Smooth muscle cell (in vitro differentiated cells): ENCODE results near the gene CCDC30. TPM values are rescaled to one million over a fixed set of nuclear protein-coding genes. Genes with fewer than 3 reads are reported as not detected.
A peak's percentile ranks its signal among the peaks of the same experiment; 100 is the strongest.

Experiments used
- DNase-seq: peaks from one replicate; lab custom pipeline; 2025; ENCODE audit not compliant: unreplicated experiment; lab: John Stamatoyannopoulos, UW
- H2AFZ ChIP-seq: fragments of 200-600 bp; sonication (generic); 2 replicates; pipeline ENCODE4 v1.6.0; 2016; ENCODE audit warnings: antibody characterized with exemption, low read depth, mild to moderate bottlenecking
- H3F3A ChIP-seq: fragments of 200-600 bp; sonication (generic); 2 replicates; pipeline ENCODE4 v1.6.0; 2017; ENCODE audit warnings: antibody characterized with exemption, low read depth
- H3K27ac ChIP-seq: fragments of 200-600 bp; sonication (generic); 2 replicates; pipeline ENCODE4 v1.5.1; 2016; ENCODE audit warnings: low read depth, mild to moderate bottlenecking
- H3K27me3 ChIP-seq: fragments of 200-600 bp; sonication (generic); 2 replicates; pipeline ENCODE4 v1.6.1; 2016; ENCODE audit warnings: low read depth, mild to moderate bottlenecking
- H3K36me3 ChIP-seq: fragments of 200-600 bp; sonication (generic); 2 replicates; pipeline ENCODE4 v1.5.1; 2016; ENCODE audit warnings: low read depth
- H3K4me1 ChIP-seq: fragments of 200-600 bp; sonication (generic); 2 replicates; pipeline ENCODE4 v1.5.1; 2016; ENCODE audit warnings: low read depth
- H3K4me2 ChIP-seq: fragments of 200-600 bp; sonication (generic); 2 replicates; pipeline ENCODE4 v1.6.0; 2016; ENCODE audit warnings: mild to moderate bottlenecking
- H3K4me3 ChIP-seq: fragments of 200-600 bp; sonication (generic); 2 replicates; pipeline ENCODE4 v1.5.1; 2016; ENCODE audit warnings: mild to moderate bottlenecking
- H3K79me2 ChIP-seq: fragments of 200-600 bp; sonication (generic); 2 replicates; pipeline ENCODE4 v1.6.0; 2016; ENCODE audit warnings: low read depth, mild to moderate bottlenecking
- H3K9ac ChIP-seq: fragments of 200-600 bp; sonication (generic); 2 replicates; pipeline ENCODE4 v1.6.0; 2016; ENCODE audit warnings: low read depth
- H3K9me3 ChIP-seq: fragments of 200-600 bp; sonication (generic); replicated peaks from 2 replicates; pipeline ENCODE4 v1.5.1; 2016; ENCODE audit warnings: low read depth
- H4K20me1 ChIP-seq: fragments of 200-600 bp; sonication (generic); 2 replicates; pipeline ENCODE4 v1.6.0; 2016; ENCODE audit warnings: low read depth
- WGBS: methylation state at CpG from one replicate; pipeline ENCODE4 v1.1.7; 2016; ENCODE audit warnings: low lambda C conversion rate; 5-methylcytosine and 5-hydroxymethylcytosine counted together
- polyA plus RNA-seq: library from polyadenylated mRNA; unstranded; fragments of >200 nt; fragmentation: Nextera tagmentation; extraction: Ambion mirVana; gene quantifications from 2 replicates; pipeline ENCODE4 v1.2.1, GENCODE V29; 2016
- total RNA-seq: library from RNA; depleted of rRNA; stranded (reverse); fragments of >200 nt; gene quantifications from 2 replicates; pipeline ENCODE4 v1.2.3, GENCODE V29; 2014
- TF ChIP-seq, protein P1 (sequence below): fragments of 200-600 bp; sonication (generic); IDR thresholded peaks from 2 replicates; pipeline ENCODE4 v1.5.1; 2017; ENCODE audit warnings: borderline replicate concordance, mild to moderate bottlenecking, antibody characterized with exemption; ENCODE audit not compliant: insufficient read depth, poor library complexity, severe bottlenecking

Gene CCDC30
- total and polyA plus RNA-seq, 2 experiments from 2014 or later = 1.2 to 1.6 TPM

DNA sequence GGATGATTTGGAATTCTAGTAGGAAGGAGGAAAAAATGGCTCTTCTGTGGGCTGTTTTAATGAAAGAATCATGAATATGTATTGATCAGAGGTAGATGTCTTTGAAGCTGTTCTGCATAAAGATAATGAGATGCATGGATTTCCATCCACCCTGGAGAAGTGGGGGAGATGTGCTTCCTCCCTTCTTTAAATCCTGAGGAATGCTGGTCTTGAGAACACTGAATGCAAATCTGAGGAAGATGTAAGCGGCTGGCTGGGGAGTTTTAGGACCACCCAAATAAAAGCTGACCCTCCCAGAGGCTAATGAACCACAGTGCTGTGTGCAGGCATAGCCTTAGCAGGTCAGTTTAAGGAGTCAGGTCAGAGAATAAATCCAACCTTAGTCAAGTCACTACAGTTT lies 44.6 kb upstream of the CCDC30 start:
- Histone ChIP-seq H3K79me2 (no peaks in the 10 kb centered on the region), H3F3A (no peaks in the 10 kb centered on the region), H3K9me3 (no peaks in the 10 kb centered on the region), H3K4me3 (no peak overlapping the region), H3K36me3 (no peaks in the 10 kb centered on the region), H3K27ac (no peak overlapping the region), H3K4me2 (no peak overlapping the region), H3K27me3 (no peaks in the 10 kb centered on the region), H2AFZ (no peak overlapping the region), H4K20me1 (no peaks in the 10 kb centered on the region), H3K9ac (no peak overlapping the region), H3K4me1 (peaks cover 12% of the 10 kb centered on the region)
- DNase-seq = no peak
- WGBS = 83% methylated on average over 1 of the region's 1 CpG
- TF ChIP-seq, protein P1, sequence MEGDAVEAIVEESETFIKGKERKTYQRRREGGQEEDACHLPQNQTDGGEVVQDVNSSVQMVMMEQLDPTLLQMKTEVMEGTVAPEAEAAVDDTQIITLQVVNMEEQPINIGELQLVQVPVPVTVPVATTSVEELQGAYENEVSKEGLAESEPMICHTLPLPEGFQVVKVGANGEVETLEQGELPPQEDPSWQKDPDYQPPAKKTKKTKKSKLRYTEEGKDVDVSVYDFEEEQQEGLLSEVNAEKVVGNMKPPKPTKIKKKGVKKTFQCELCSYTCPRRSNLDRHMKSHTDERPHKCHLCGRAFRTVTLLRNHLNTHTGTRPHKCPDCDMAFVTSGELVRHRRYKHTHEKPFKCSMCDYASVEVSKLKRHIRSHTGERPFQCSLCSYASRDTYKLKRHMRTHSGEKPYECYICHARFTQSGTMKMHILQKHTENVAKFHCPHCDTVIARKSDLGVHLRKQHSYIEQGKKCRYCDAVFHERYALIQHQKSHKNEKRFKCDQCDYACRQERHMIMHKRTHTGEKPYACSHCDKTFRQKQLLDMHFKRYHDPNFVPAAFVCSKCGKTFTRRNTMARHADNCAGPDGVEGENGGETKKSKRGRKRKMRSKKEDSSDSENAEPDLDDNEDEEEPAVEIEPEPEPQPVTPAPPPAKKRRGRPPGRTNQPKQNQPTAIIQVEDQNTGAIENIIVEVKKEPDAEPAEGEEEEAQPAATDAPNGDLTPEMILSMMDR = no peak

DNA sequence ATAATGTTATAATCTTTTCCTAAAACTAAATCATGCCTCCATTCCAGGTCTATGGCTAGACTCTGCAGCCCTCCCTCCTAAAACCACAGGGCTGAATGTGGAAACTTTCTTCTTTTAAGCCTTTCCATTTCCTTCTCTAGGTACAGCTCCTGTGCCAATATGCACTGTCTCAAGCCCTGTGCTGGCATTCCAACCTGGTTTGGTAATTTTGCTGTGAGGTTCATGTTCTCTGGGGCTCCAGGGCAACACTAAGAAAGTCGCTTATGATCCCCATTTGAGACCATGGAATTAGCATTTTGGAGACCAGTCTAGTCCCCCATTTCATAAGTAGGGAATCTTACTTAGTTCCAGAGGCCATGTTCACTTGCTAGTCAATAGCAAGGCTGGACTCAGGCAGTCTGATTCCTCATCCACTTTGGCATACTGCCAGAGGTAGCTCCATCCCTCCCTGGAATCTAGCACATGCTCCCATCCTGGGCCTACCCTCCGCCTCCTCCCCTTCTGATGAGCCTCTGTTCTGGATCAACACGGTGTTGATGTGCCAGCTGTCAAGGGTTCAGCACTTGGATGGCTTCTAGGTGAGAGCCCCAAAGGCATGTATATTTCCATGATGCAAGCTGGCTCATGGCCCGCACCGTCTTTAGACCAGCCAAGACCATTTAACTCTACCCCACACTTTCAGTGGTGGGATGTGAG lies 43.8 kb upstream of the CCDC30 start:
- Histone ChIP-seq H3K4me2 (no peak overlapping the region), H3K4me3 (no peak overlapping the region), H3F3A (no peaks in the 10 kb centered on the region), H3K79me2 (no peaks in the 10 kb centered on the region), H3K27ac (no peak overlapping the region), H3K9me3 (no peaks in the 10 kb centered on the region), H2AFZ (no peak overlapping the region), H3K9ac (no peak overlapping the region), H3K4me1 (peaks cover 12% of the 10 kb centered on the region), H3K36me3 (no peaks in the 10 kb centered on the region), H3K27me3 (no peaks in the 10 kb centered on the region), H4K20me1 (no peaks in the 10 kb centered on the region)
- TF ChIP-seq, protein P1 = no peak
- no peak for DNase-seq
- WGBS = 85% methylated on average over 5 of the region's 5 CpGs

DNA sequence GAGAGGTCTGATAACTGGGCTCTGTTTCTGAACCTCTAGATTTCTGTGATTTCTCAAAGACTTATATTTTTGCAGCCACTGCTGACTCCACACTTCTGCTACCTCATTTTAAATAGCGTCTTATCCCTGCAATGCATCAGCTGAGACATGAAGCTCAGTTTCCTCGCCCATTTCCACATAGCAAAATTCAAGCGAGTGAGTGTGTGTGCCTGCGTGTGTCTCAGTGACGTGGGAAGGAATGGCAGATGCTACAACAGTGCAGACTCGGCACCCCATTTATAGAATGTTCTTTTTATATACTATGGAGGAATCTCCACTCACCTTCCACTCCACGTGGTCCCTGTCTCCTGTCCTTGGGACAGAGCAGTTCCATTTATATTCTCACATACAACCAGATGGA lies 43.0 kb upstream of the CCDC30 start:
- no peaks in the 10 kb centered on the region for H3K36me3 ChIP-seq
- no peaks in the 10 kb centered on the region for H3K79me2 ChIP-seq
- no peaks in the 10 kb centered on the region for H3K9me3 ChIP-seq
- no peak overlapping the region for H3K4me3 ChIP-seq
- TF ChIP-seq, protein P1 = no peak
- H3F3A ChIP-seq = no peaks in the 10 kb centered on the region
- H4K20me1 ChIP-seq = no peaks in the 10 kb centered on the region
- peaks cover 12% of the 10 kb centered on the region for H3K4me1 ChIP-seq
- peak overlapping the region; percentile 81 for H3K4me2 ChIP-seq
- no peak for DNase-seq
- peak overlapping the region; percentile 21 for H3K27ac ChIP-seq
- 76% methylated on average over 7 of the region's 7 CpGs for WGBS
- no peak overlapping the region for H2AFZ ChIP-seq
- no peak overlapping the region for H3K9ac ChIP-seq
- no peaks in the 10 kb centered on the region for H3K27me3 ChIP-seq
